H1 (cell line): ENCODE results near the gene UBE2M. TPM values are rescaled to one million over a fixed set of nuclear protein-coding genes. Genes with fewer than 3 reads are reported as not detected.

ENCODE experiments used
- CTCF ChIA-PET: fragments of 300-600 bp; sonication (Branson Sonifier 250); formaldehyde crosslinking; loops from one replicate; lab custom pipeline; 2021; ENCODE audit not compliant: partially characterized antibody; lab: Charles Lee
- POLR2A ChIA-PET: fragments of 300-600 bp; sonication (Branson Sonifier 250); formaldehyde crosslinking; loops from one replicate; lab custom pipeline; 2021; ENCODE audit warnings: inconsistent platforms; ENCODE audit not compliant: partially characterized antibody; lab: Charles Lee
- DNase-seq, 2 experiments: peaks; one replicate each; pipeline versions ENCODE4 v3.0.0 to v3.0.0-alpha.2; 2010 to 2022; ENCODE audit warnings: low spot score in 2 of 2, low read depth in 1 of 2, mixed read lengths in 1 of 2
- FAIRE-seq: peaks from 2 replicates; lab custom pipeline; 2011; peaks lifted over from hg19 to GRCh38; lab: Jason Lieb, UNC
- H2AFZ ChIP-seq: 2 replicates; pipeline ENCODE4 v1.8.1; 2012; ENCODE audit warnings: low read length, inconsistent platforms
- H2AK5ac ChIP-seq: 2 replicates; pipeline ENCODE4 v1.6.1; 2013; ENCODE audit warnings: low read depth, low read length
- H2BK120ac ChIP-seq: replicated peaks from 2 replicates; pipeline ENCODE3; 2013; ENCODE audit warnings: low read depth, low read length, inconsistent platforms
- H2BK12ac ChIP-seq: 2 replicates; pipeline ENCODE4 v1.6.1; 2013; ENCODE audit warnings: low read depth, low read length
- H2BK15ac ChIP-seq: 2 replicates; pipeline ENCODE4 v1.6.1; 2013; ENCODE audit warnings: low read length
- H2BK20ac ChIP-seq: 2 replicates; pipeline ENCODE4 v1.6.1; 2013; ENCODE audit warnings: low read length
- H2BK5ac ChIP-seq: 2 replicates; pipeline ENCODE4 v1.6.1; 2013; ENCODE audit warnings: low read depth, low read length
- H3K14ac ChIP-seq: 2 replicates; pipeline ENCODE4 v1.6.1; 2013; ENCODE audit warnings: inconsistent platforms; ENCODE audit not compliant: insufficient read length
- H3K18ac ChIP-seq: 2 replicates; pipeline ENCODE4 v1.6.1; 2013; ENCODE audit warnings: low read length; ENCODE audit errors: extremely low read depth
- H3K23ac ChIP-seq: 2 replicates; pipeline ENCODE4 v1.6.1; 2013; ENCODE audit warnings: inconsistent platforms; ENCODE audit not compliant: insufficient read length
- H3K23me2 ChIP-seq: 2 replicates; pipeline ENCODE4 v1.6.1; 2013; ENCODE audit warnings: low read depth, low read length
- H3K27ac ChIP-seq: 2 replicates; pipeline ENCODE4 v1.6.1; 2011; ENCODE audit warnings: low read depth, low read length, inconsistent platforms
- H3K27me3 ChIP-seq, 4 experiments: replicated peaks in 1 of 4; 1 replicate in 1 of 4; 2 replicates in 3 of 4; pipeline versions ENCODE4 v1.6.1 to v1.8.1; 2011 to 2013; ENCODE audit warnings: low read length in 3 of 4, mild to moderate bottlenecking in 3 of 4, inconsistent platforms in 2 of 4, mixed read lengths in 2 of 4, moderate library complexity in 1 of 4; ENCODE audit not compliant: control insufficient read depth in 3 of 4, insufficient read depth in 3 of 4; ENCODE audit errors: extremely low read depth in 1 of 4
- H3K36me3 ChIP-seq, 4 experiments: 2 replicates each; pipeline versions ENCODE4 v1.6.1 to v1.8.1; 2011 to 2013; ENCODE audit warnings: mild to moderate bottlenecking in 4 of 4, low read length in 3 of 4, moderate library complexity in 2 of 4, control low read depth in 1 of 4, inconsistent platforms in 1 of 4; ENCODE audit not compliant: insufficient read depth in 4 of 4, control insufficient read depth in 2 of 4
- H3K4ac ChIP-seq: replicated peaks from 2 replicates; pipeline ENCODE3; 2013; ENCODE audit warnings: low read length, low read depth, mixed read lengths, inconsistent platforms; ENCODE audit not compliant: insufficient read length
- H3K4me1 ChIP-seq, 4 experiments: replicated peaks in 1 of 4; 1 replicate in 1 of 4; 2 replicates in 3 of 4; pipeline versions ENCODE4 v1.6.1 to v1.8.1; 2011 to 2013; ENCODE audit warnings: low read length in 3 of 4, inconsistent platforms in 2 of 4, mixed read lengths in 1 of 4; ENCODE audit not compliant: insufficient read depth in 4 of 4, control insufficient read depth in 3 of 4
- H3K4me2 ChIP-seq, 2 experiments: 2 replicates each; pipeline versions ENCODE4 v1.6.1 to v1.8.1; 2011 to 2013; ENCODE audit warnings: low read depth in 2 of 2, low read length in 2 of 2, control low read depth in 1 of 2, inconsistent platforms in 1 of 2, mild to moderate bottlenecking in 1 of 2; ENCODE audit not compliant: insufficient read depth in 1 of 2
- H3K4me3 ChIP-seq, 4 experiments: fragments of 200-600, 300-600 bp in 1 of 4; sonication (generic), shearing (Covaris generic), sonication (Bioruptor Twin) in 1 of 4; 2 replicates each; pipeline versions ENCODE4 v1.5.1 to v1.8.1; 2011 to 2016; ENCODE audit warnings: low read length in 4 of 4, low read depth in 3 of 4, control low read depth in 2 of 4, inconsistent platforms in 2 of 4, mild to moderate bottlenecking in 2 of 4, mixed read lengths in 1 of 4, moderate library complexity in 1 of 4; ENCODE audit not compliant: insufficient read depth in 2 of 4; ENCODE audit errors: extremely low read depth in 1 of 4
- H3K56ac ChIP-seq: replicated peaks from 2 replicates; pipeline ENCODE3; 2013; ENCODE audit warnings: low read depth, mild to moderate bottlenecking, mixed read lengths, low read length, inconsistent platforms; ENCODE audit not compliant: insufficient read length
- H3K79me1 ChIP-seq: 2 replicates; pipeline ENCODE4 v1.6.1; 2013; ENCODE audit warnings: low read depth, low read length, control low read depth
- H3K79me2 ChIP-seq, 2 experiments: 2 replicates each; pipeline versions ENCODE4 v1.6.1 to v1.8.1; 2012 to 2013; ENCODE audit warnings: low read length in 2 of 2, mild to moderate bottlenecking in 2 of 2, inconsistent platforms in 1 of 2; ENCODE audit not compliant: insufficient read depth in 2 of 2, control insufficient read depth in 1 of 2
- H3K9ac ChIP-seq, 4 experiments: replicated peaks in 1 of 4; 1 replicate in 1 of 4; 2 replicates in 3 of 4; pipeline versions ENCODE4 v1.6.1 to v1.8.1; 2011 to 2013; ENCODE audit warnings: low read depth in 3 of 4, low read length in 3 of 4, control low read depth in 2 of 4, mild to moderate bottlenecking in 2 of 4, moderate library complexity in 2 of 4, inconsistent platforms in 1 of 4; ENCODE audit errors: extremely low read depth in 1 of 4
- H3K9me3 ChIP-seq, 2 experiments: 2 replicates each; pipeline versions ENCODE4 v1.6.1 to v1.8.1; 2012 to 2013; ENCODE audit warnings: mild to moderate bottlenecking in 2 of 2, moderate library complexity in 2 of 2, control low read depth in 1 of 2, inconsistent platforms in 1 of 2, low read depth in 1 of 2, low read length in 1 of 2, mixed read lengths in 1 of 2; ENCODE audit not compliant: insufficient read depth in 2 of 2
- H4K20me1 ChIP-seq, 2 experiments: replicated peaks in 1 of 2; 2 replicates each; pipeline versions ENCODE3 to v1.8.1; 2011 to 2013; ENCODE audit warnings: inconsistent platforms in 2 of 2, low read length in 2 of 2, mild to moderate bottlenecking in 1 of 2; ENCODE audit not compliant: insufficient read depth in 2 of 2, control insufficient read depth in 1 of 2
- H4K5ac ChIP-seq: 2 replicates; pipeline ENCODE4 v1.6.1; 2013; ENCODE audit warnings: low read length, low read depth, mixed read lengths, inconsistent platforms; ENCODE audit not compliant: insufficient read length
- H4K8ac ChIP-seq: 2 replicates; pipeline ENCODE4 v1.8.0; 2013; ENCODE audit warnings: mild to moderate bottlenecking, moderate library complexity, low read length, inconsistent platforms; ENCODE audit not compliant: insufficient read depth; ENCODE audit errors: extremely low read depth
- H4K91ac ChIP-seq: replicated peaks from 2 replicates; pipeline ENCODE3; 2013; ENCODE audit warnings: low read length, mixed read lengths, inconsistent platforms; ENCODE audit not compliant: insufficient read length
- BRCA1 ChIP-seq: IDR thresholded peaks from 2 replicates; pipeline ENCODE4 v1.6.1; 2012; ENCODE audit warnings: low read depth, low read length, improper control_type of control experiment
- FOSL1 ChIP-seq: IDR thresholded peaks from 2 replicates; pipeline ENCODE4 v1.6.1; 2011; ENCODE audit warnings: mild to moderate bottlenecking, low read depth, low read length, moderate library complexity; ENCODE audit not compliant: insufficient read depth
- GABPA ChIP-seq: IDR thresholded peaks from 2 replicates; pipeline ENCODE4 v1.6.1; 2011; ENCODE audit warnings: mild to moderate bottlenecking, low read length, moderate library complexity, borderline replicate concordance; ENCODE audit not compliant: insufficient read depth
- GTF2F1 ChIP-seq: IDR thresholded peaks from 2 replicates; pipeline ENCODE4 v1.6.1; 2012; ENCODE audit warnings: low read depth, low read length, improper control_type of control experiment, borderline replicate concordance
- HDAC6 ChIP-seq: IDR thresholded peaks from one replicate; pipeline ENCODE4 v1.7.1; 2012; ENCODE audit warnings: low read depth, mild to moderate bottlenecking, inconsistent platforms, low read length, moderate library complexity
- JUN ChIP-seq: IDR thresholded peaks from 2 replicates; pipeline ENCODE4 v1.6.1; 2011; ENCODE audit warnings: low read depth, mild to moderate bottlenecking, improper control_type of control experiment, low read length
- PHF8 ChIP-seq: fragments of 200-600 bp; sonication (generic); conservative IDR thresholded peaks from 2 replicates; pipeline ENCODE4 v1.7.1; 2012; ENCODE audit warnings: low read depth, mild to moderate bottlenecking, inconsistent platforms, low read length, moderate library complexity
- RBBP5 ChIP-seq: IDR thresholded peaks from 2 replicates; pipeline ENCODE4 v1.7.1; 2012; ENCODE audit warnings: low read depth, mild to moderate bottlenecking, inconsistent platforms, low read length, moderate library complexity, borderline replicate concordance
- SP1 ChIP-seq: IDR thresholded peaks from 2 replicates; pipeline ENCODE4 v1.6.1; 2011; ENCODE audit warnings: low read depth, low read length
- ZNF274 ChIP-seq: IDR thresholded peaks from 2 replicates; pipeline ENCODE4 v1.7.0; 2012; ENCODE audit warnings: low read length, borderline replicate concordance; ENCODE audit errors: extremely low read depth
- WGBS, 2 experiments: shearing (Covaris generic) in 1 of 2; methylation state at CpG; one replicate each; pipeline versions ENCODE4 v1.1.6 to v1.1.7; 2013 to 2015; ENCODE audit warnings: low lambda C conversion rate in 2 of 2, mixed read lengths in 2 of 2, inconsistent platforms in 1 of 2, low coverage in 1 of 2, missing lambda C conversion rate in 1 of 2; ENCODE audit not compliant: insufficient replicate concordance in 2 of 2, insufficient coverage in 1 of 2, insufficient read length in 1 of 2; ENCODE audit errors: extremely low coverage in 1 of 2, missing lambda C conversion rate in 1 of 2; 5-methylcytosine and 5-hydroxymethylcytosine counted together
- polyA plus RNA-seq, 7 experiments: library from polyadenylated mRNA; depleted of rRNA in 3 of 7; stranded (reverse) in 5 of 7; unstranded in 2 of 7; fragments of >200 nt in 5 of 7; fragments of 200-250 nt in 2 of 7; gene quantifications; 1 replicate in 5 of 7; 2 replicates in 1 of 7; 4 replicates in 1 of 7; pipeline versions ENCODE4 v1.2.1 to v1.2.3, GENCODE V29; 2011 to 2013; ENCODE audit warnings: missing spikeins in 2 of 7, mixed read lengths in 2 of 7
- total RNA-seq: library from RNA; stranded (reverse); fragmentation: NEBNext Ultra II Directional; extraction: Animal tissue kit (Norgen Biotek cat#: 25700); gene quantifications from 2 replicates; pipeline ENCODE4 v1.2.1, GENCODE V29; 2021
- TF ChIP-seq, protein P1 (sequence below): IDR thresholded peaks from 2 replicates; pipeline ENCODE4 v1.6.1; 2011; ENCODE audit warnings: low read length, improper control_type of control experiment
- TF ChIP-seq, protein P2 (sequence below): IDR thresholded peaks from 2 replicates; pipeline ENCODE4 v1.6.1; 2012; ENCODE audit warnings: inconsistent platforms

Gene UBE2M
- total and polyA plus RNA-seq, 2 of the 8 experiments (the other 6 are each of a cell fraction or from before 2014, with no cell fraction given) = 93.8 to 114 TPM

GRCh38 chr19:58509731-58510083 is 48.7 kb downstream of the UBE2M start:
- H2BK5ac ChIP-seq = no peak overlapping the region
- H3K4me1 ChIP-seq = peaks cover 0 to 6% (median 5%) of the 10 kb centered on the region in 4 experiments; a peak in 6 of 7 replicates
- H4K5ac ChIP-seq = no peak overlapping the region
- POLR2A ChIA-PET = interaction anchor here (1.0 to 21.3 kb wide), 4 partner anchors 8 to 39 kb away, joined by 3 to 650 read pairs (median 4); partner anchors contain the start of genes CHMP2A and TRIM28
- H3K9me3 ChIP-seq = no peaks in the 10 kb centered on the region; a peak in 1 of 4 replicates
- no peak overlapping the region for H2BK20ac ChIP-seq
- FAIRE-seq (no peak), DNase-seq (no peak)
- H3K18ac ChIP-seq = no peak overlapping the region
- H3K27ac ChIP-seq = no peak overlapping the region
- no peak overlapping the region; the same call in 1 of the 2 replicates for H4K8ac ChIP-seq
- no peak overlapping the region for H3K4me3 ChIP-seq
- H4K20me1 ChIP-seq = no peaks in the 10 kb centered on the region
- H3K27me3 ChIP-seq = no peaks in the 10 kb centered on the region
- H3K9ac ChIP-seq = no peak overlapping the region
- H3K36me3 ChIP-seq = no peaks in the 10 kb centered on the region
- no peak overlapping the region for H3K23ac ChIP-seq
- H3K4me2 ChIP-seq = no peak overlapping the region
- H3K56ac ChIP-seq = no peak overlapping the region
- H3K14ac ChIP-seq = no peak overlapping the region
- 90% methylated on average over 11 of the region's 11 CpGs; no CpG with 5 or more reads in 1 of the 2 experiments for WGBS, 2 experiments
- peaks cover 0 to 2% of the 10 kb centered on the region in 2 experiments; a peak in 1 of 4 replicates for H3K79me2 ChIP-seq
- H2BK120ac ChIP-seq = no peak overlapping the region
- peaks cover 4% of the 10 kb centered on the region; the same call in 1 of the 2 replicates for H3K23me2 ChIP-seq
- no peak overlapping the region for H2AFZ ChIP-seq
- CTCF ChIA-PET = interaction anchor here (1.0 kb wide), 1 partner anchor 9 kb away, joined by 3 read pairs; no protein-coding TSS in a partner anchor
- H3K79me1 ChIP-seq = peaks cover 2% of the 10 kb centered on the region; the same call in 1 of the 2 replicates
- H3K4ac ChIP-seq = no peak overlapping the region
- no peak overlapping the region for H4K91ac ChIP-seq
- no peak overlapping the region for H2AK5ac ChIP-seq
- no peak overlapping the region for H2BK15ac ChIP-seq
- H2BK12ac ChIP-seq = no peak overlapping the region
- TF ChIP-seq, protein P1, sequence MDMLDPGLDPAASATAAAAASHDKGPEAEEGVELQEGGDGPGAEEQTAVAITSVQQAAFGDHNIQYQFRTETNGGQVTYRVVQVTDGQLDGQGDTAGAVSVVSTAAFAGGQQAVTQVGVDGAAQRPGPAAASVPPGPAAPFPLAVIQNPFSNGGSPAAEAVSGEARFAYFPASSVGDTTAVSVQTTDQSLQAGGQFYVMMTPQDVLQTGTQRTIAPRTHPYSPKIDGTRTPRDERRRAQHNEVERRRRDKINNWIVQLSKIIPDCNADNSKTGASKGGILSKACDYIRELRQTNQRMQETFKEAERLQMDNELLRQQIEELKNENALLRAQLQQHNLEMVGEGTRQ = no peak
- TF ChIP-seq, protein P2, sequence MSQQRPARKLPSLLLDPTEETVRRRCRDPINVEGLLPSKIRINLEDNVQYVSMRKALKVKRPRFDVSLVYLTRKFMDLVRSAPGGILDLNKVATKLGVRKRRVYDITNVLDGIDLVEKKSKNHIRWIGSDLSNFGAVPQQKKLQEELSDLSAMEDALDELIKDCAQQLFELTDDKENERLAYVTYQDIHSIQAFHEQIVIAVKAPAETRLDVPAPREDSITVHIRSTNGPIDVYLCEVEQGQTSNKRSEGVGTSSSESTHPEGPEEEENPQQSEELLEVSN = no peak
- TF ChIP-seq FOSL1 (no peak), HDAC6 (no peak), PHF8 (no peak), RBBP5 (no peak), BRCA1 (no peak), GTF2F1 (no peak), ZNF274 (no peak), GABPA (no peak), SP1 (no peak), JUN (no peak)
